GM12874 (cell line): ENCODE measurements around the gene AKR1C4.

ENCODE experiments used
- TF ChIP-seq, protein P1 (sequence below): IDR thresholded peaks from 2 replicates; pipeline ENCODE4 v1.5.1; 2011; ENCODE audit warnings: low read depth, mild to moderate bottlenecking, control low read depth, low read length, moderate library complexity; ENCODE audit not compliant: insufficient read depth

Gene AKR1C4

GRCh38 chr10:5187867-5188266, 8.8 kb upstream of the AKR1C4 start:
- TF ChIP-seq, protein P1, sequence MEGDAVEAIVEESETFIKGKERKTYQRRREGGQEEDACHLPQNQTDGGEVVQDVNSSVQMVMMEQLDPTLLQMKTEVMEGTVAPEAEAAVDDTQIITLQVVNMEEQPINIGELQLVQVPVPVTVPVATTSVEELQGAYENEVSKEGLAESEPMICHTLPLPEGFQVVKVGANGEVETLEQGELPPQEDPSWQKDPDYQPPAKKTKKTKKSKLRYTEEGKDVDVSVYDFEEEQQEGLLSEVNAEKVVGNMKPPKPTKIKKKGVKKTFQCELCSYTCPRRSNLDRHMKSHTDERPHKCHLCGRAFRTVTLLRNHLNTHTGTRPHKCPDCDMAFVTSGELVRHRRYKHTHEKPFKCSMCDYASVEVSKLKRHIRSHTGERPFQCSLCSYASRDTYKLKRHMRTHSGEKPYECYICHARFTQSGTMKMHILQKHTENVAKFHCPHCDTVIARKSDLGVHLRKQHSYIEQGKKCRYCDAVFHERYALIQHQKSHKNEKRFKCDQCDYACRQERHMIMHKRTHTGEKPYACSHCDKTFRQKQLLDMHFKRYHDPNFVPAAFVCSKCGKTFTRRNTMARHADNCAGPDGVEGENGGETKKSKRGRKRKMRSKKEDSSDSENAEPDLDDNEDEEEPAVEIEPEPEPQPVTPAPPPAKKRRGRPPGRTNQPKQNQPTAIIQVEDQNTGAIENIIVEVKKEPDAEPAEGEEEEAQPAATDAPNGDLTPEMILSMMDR: no peak

DNA sequence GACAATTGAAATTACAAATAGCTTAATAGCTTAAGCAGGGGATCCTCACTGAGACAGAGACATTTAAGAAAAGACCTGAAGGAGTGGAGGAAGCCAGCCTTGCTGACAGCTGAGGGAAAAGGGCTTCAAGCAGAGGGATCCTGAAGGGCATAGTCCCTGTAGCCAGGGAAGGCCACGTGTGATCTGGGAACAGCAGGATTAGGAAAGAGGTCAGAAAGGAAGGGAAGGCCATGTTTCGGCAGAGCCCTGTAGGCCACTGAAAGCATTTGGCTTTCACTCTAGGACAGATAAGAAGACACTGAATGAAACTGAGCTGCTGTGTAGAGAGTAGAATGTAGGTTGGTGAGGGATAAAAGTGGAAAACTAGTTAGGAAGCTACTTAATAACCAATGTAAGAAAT, 8.3 kb upstream of the AKR1C4 start:
- TF ChIP-seq, protein P1: no peak

GRCh38 chr10:5194431-5194830, 2.2 kb upstream of the AKR1C4 start:
- TF ChIP-seq, protein P1: no peak

DNA sequence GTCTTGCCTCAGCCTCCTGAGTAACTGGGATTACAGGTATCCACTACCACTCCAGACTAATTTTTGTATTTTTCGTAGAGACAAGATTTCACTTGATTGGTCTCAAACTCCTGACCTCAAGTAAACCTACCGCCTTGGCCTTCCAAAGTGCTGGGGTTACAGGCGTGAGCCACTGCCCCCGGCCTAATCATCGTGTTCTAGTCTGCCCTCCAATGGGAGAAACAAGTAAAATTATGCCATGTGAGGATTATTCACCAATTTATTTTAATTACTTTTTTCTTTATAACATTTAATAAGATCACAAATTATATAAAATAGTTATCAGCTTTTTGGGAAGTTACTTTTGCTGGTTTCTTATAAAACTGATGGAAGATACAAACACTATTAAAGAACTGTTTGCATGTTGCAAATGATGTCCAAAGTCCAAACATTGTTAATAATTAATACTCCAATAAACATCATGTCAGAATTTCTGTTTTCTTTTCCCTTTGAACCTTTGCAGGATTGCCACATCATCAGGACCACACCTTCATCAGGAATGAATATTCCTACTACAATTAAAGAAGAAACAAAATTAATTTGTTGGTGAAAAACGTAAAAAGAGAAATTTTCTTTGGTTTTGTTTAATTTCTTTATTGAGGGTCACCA, 786 bp upstream of the AKR1C4 start:
- TF ChIP-seq, protein P1: no peak

- TF ChIP-seq, protein P1: no peak
Observed at GRCh38 chr10:5198386-5198785, 1.7 kb downstream of the AKR1C4 start.

GRCh38 chr10:5199398-5199797, 2.8 kb downstream of the AKR1C4 start:
- TF ChIP-seq, protein P1: no peak

DNA sequence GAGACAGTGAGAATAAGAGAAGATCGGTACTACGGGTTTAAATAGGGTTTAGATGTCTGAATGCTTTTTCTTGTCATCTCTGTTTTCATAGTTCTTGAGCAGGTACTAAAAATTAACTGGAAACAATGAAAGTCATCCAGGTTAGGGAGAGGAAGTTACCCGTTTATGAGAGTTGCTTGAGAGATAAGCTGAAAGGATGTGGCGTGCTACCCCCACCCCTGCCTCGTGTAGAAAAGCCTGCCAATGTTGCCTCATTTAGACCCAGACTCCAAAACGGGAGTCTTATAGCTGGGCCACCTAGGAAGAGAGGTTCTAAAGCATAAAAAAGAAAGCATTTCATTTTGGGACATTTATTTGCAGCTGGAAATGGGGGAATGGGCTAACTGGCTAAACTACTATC, 10.2 kb downstream of the AKR1C4 start:
- TF ChIP-seq, protein P1: no peak
